ENCODE data around the gene NPM1.

Gene NPM1

GRCh38 chr5:171428168-171428696 lies 40.6 kb downstream of the NPM1 start:
- no peak for DNase-seq (ENCODE audit: low read depth)

GRCh38 chr5:171428809-171429542 lies 41.3 kb downstream of the NPM1 start:
- no peak for DNase-seq (ENCODE audit: low read depth)

GRCh38 chr5:171429543-171429910 lies 41.9 kb downstream of the NPM1 start:
- no peak for DNase-seq (ENCODE audit: low read depth)

GRCh38 chr5:171431251-171431777 lies 43.7 kb downstream of the NPM1 start:
- DNase-seq (ENCODE audit: low read depth): no peak

GRCh38 chr5:171432076-171432475 lies 44.4 kb downstream of the NPM1 start:
- DNase-seq (ENCODE audit: low read depth): no peak

- no peak for DNase-seq (ENCODE audit: low read depth)
These were observed 45.1 kb downstream of the NPM1 start for GRCh38 chr5:171432583-171433351.

- no peak for DNase-seq (ENCODE audit: low read depth)
These were observed 45.7 kb downstream of the NPM1 start for GRCh38 chr5:171433352-171433698.

GRCh38 chr5:171433982-171434676 lies 46.5 kb downstream of the NPM1 start:
- no peak for DNase-seq (ENCODE audit: low read depth)

GRCh38 chr5:171434874-171435273 lies 47.2 kb downstream of the NPM1 start:
- no peak for DNase-seq (ENCODE audit: low read depth)

GRCh38 chr5:171435908-171436307 lies 48.3 kb downstream of the NPM1 start:
- no peak for DNase-seq (ENCODE audit: low read depth)

- DNase-seq (ENCODE audit: low read depth): no peak
These were observed 49.2 kb downstream of the NPM1 start for GRCh38 chr5:171436804-171437285.

- no peak for DNase-seq (ENCODE audit: low read depth)
These were observed 49.7 kb downstream of the NPM1 start for GRCh38 chr5:171437286-171437821.

GRCh38 chr5:171438738-171439137 lies 51.1 kb downstream of the NPM1 start:
- no peak for DNase-seq (ENCODE audit: low read depth)

GRCh38 chr5:171441246-171441791 lies 53.7 kb downstream of the NPM1 start:
- no peak for DNase-seq (ENCODE audit: low read depth)

- DNase-seq (ENCODE audit: low read depth): no peak
These were observed 54.8 kb downstream of the NPM1 start for GRCh38 chr5:171442287-171443042.

- DNase-seq (ENCODE audit: low read depth): no peak
These were observed 56.9 kb downstream of the NPM1 start for GRCh38 chr5:171444582-171444981.

- no peak for DNase-seq (ENCODE audit: low read depth)
These were observed 58.2 kb downstream of the NPM1 start for GRCh38 chr5:171445644-171446516.

- no peak for DNase-seq (ENCODE audit: low read depth)
These were observed 59.6 kb downstream of the NPM1 start for GRCh38 chr5:171447226-171447625.

- DNase-seq (ENCODE audit: low read depth): no peak
These were observed 61.8 kb downstream of the NPM1 start for GRCh38 chr5:171449426-171449825.

Data from activated T-helper 9 cell treated with anti-CD3 and anti-CD28 coated beads, Interleukin-2, amount 50 U/mL, for 16 hours (primary cell).